Thoracic aorta (tissue), 2 donors: ENCODE results near the gene TSPAN2. TPM values are rescaled to one million over a fixed set of nuclear protein-coding genes. Genes with fewer than 3 reads are reported as not detected.

Source experiments
- ATAC-seq: fragments of 150-250 bp; one replicate; pipeline ENCODE4 v1.8.0; 2017; ENCODE audit warnings: low read depth; ENCODE audit not compliant: insufficient number of reproducible peaks, low FRiP score
- DNase-seq: peaks from one replicate; pipeline ENCODE4 v3.0.0-alpha.2; 2020; ENCODE audit warnings: low spot score
- H3K27ac ChIP-seq, 2 donors: fragments of 200-600 bp; sonication (generic); 1 replicate in 1 of 2; 2 replicates in 1 of 2; pipeline ENCODE4 v1.5.1; 2016; ENCODE audit warnings: mild to moderate bottlenecking in 2 of 2, moderate library complexity in 2 of 2
- H3K27me3 ChIP-seq: fragments of 200-600 bp; sonication (generic); replicated peaks from 2 replicates; pipeline ENCODE4 v1.6.0; 2016; ENCODE audit warnings: mild to moderate bottlenecking; ENCODE audit not compliant: insufficient read depth
- H3K36me3 ChIP-seq: fragments of 200-600 bp; sonication (generic); one replicate; pipeline ENCODE4 v1.5.1; 2016
- H3K4me1 ChIP-seq, 2 donors: fragments of 200-600 bp; sonication (generic); 1 replicate in 1 of 2; 2 replicates in 1 of 2; pipeline versions ENCODE4 v1.5.1 to v1.6.0; 2016; ENCODE audit warnings: low read depth in 2 of 2, mild to moderate bottlenecking in 1 of 2; ENCODE audit not compliant: control insufficient read depth in 1 of 2
- H3K4me3 ChIP-seq: fragments of 200-600 bp; sonication (generic); 2 replicates; pipeline ENCODE4 v1.5.1; 2016; ENCODE audit warnings: mild to moderate bottlenecking
- H3K9me3 ChIP-seq: fragments of 200-600 bp; sonication (generic); 2 replicates; pipeline ENCODE4 v1.5.1; 2016
- total RNA-seq, 2 donors: library from RNA; depleted of rRNA; stranded (reverse); fragments of >200 nt; gene quantifications; one replicate each; pipeline versions ENCODE4 v1.1.0 to v1.2.3, GENCODE V29; 2016
- TF ChIP-seq, protein P1 (sequence below): fragments of 200-600 bp; sonication (generic); IDR thresholded peaks from one replicate; pipeline ENCODE4 v1.5.1; 2019; ENCODE audit warnings: antibody characterized with exemption

TSPAN2 gene
- total RNA-seq, 2 donors from 2014 or later, result 26.2 to 34.3 TPM

GRCh38 chr1:115088115-115088778, 1.1 kb downstream of the TSPAN2 start:
- Histone ChIP-seq H3K27me3 (no peaks in the 10 kb centered on the region), H3K36me3 (no peaks in the 10 kb centered on the region), H3K4me1 (peaks cover 23 to 70% of the 10 kb centered on the region in 2 donors), H3K27ac (peak overlapping the region; percentile 96 to 99), H3K4me3 (peak overlapping the region; percentile 89), H3K9me3 (no peaks in the 10 kb centered on the region)
- TF ChIP-seq, protein P1, sequence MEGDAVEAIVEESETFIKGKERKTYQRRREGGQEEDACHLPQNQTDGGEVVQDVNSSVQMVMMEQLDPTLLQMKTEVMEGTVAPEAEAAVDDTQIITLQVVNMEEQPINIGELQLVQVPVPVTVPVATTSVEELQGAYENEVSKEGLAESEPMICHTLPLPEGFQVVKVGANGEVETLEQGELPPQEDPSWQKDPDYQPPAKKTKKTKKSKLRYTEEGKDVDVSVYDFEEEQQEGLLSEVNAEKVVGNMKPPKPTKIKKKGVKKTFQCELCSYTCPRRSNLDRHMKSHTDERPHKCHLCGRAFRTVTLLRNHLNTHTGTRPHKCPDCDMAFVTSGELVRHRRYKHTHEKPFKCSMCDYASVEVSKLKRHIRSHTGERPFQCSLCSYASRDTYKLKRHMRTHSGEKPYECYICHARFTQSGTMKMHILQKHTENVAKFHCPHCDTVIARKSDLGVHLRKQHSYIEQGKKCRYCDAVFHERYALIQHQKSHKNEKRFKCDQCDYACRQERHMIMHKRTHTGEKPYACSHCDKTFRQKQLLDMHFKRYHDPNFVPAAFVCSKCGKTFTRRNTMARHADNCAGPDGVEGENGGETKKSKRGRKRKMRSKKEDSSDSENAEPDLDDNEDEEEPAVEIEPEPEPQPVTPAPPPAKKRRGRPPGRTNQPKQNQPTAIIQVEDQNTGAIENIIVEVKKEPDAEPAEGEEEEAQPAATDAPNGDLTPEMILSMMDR, result no peak
- DNase-seq (no peak), ATAC-seq (no peak)

DNA sequence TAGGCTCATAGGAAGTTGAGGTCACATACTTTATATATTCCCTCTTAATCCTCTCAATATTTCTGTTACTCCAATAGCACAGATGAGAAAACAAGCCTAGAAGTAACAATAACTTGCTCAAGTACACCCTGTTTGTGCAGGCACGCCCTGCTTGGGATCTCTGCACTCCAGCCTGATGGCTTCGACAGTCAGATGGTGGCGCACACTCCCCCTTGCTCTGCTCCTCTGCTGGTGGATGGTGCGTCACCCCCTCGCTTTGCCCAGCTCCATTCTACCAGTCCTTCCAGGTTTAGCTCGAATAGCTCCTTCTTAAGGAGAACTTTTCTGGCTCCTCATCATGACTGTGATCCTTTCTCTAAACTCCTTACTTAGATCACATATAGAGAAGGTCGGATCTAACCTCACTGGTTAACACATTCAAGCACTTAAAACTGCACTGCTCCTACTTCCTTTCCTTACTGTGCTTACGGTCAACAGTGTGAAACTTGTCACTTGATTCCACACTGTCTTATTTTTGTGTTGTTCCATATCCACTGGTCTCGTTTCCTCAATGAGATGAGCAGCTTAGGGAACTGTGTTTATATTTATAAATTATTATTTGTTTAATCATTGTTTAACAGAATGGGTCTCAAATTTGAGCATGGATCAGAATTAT, 3.0 kb downstream of the TSPAN2 start:
- ATAC-seq, result no peak
- H3K4me3 ChIP-seq, result no peak overlapping the region
- peak overlapping the region; percentile 69 to 74 for H3K27ac ChIP-seq
- H3K4me1 ChIP-seq, result peaks cover 23 to 71% of the 10 kb centered on the region in 2 donors
- no peaks in the 10 kb centered on the region for H3K36me3 ChIP-seq
- no peak for DNase-seq
- H3K9me3 ChIP-seq, result no peaks in the 10 kb centered on the region
- H3K27me3 ChIP-seq, result no peaks in the 10 kb centered on the region
- TF ChIP-seq, protein P1, result no peak

DNA sequence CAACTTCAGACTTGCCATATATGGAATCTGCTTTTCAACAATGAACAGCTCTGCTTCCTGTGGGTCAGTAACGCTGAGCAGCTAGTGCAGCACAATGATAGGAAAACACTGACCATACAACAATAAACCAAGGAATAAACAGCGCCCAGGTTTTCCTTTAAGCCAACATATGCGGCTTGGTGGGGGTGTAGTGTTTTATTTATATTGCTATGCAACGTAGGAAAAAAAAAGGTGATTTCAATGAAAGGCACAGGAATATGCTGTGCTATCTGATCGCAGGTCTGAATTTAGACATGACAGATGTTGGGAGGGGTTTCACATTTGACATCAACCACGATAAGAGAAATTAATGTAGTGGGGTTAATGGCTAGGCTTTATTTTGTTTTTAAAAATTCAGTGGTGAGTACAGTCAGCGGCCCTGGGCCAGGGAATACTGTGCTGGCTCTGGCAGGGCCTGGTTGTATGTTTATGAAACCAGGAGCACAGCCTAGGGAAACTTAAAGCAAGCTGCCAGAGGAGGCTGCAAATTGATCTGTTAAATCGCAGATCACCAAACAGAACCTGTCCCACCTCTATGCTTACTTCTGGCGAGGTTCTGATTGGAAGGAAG, 4.3 kb downstream of the TSPAN2 start:
- Histone ChIP-seq H3K27ac (peak overlapping the region; percentile 69 to 74), H3K4me1 (peaks cover 23 to 59% of the 10 kb centered on the region in 2 donors), H3K4me3 (peak overlapping the region; percentile 33), H3K36me3 (no peaks in the 10 kb centered on the region), H3K27me3 (no peaks in the 10 kb centered on the region), H3K9me3 (no peaks in the 10 kb centered on the region)
- no peak for ATAC-seq
- DNase-seq, result no peak
- TF ChIP-seq, protein P1, result no peak

- Histone ChIP-seq H3K9me3 (no peaks in the 10 kb centered on the region), H3K27me3 (no peaks in the 10 kb centered on the region), H3K36me3 (no peaks in the 10 kb centered on the region), H3K4me1 (peaks cover 23 to 51% of the 10 kb centered on the region in 2 donors), H3K4me3 (no peak overlapping the region), H3K27ac (no peak overlapping the region)
- ATAC-seq, result no peak
- TF ChIP-seq, protein P1, result no peak
- no peak for DNase-seq
Observed at GRCh38 chr1:115082949-115083348, 6.4 kb downstream of the TSPAN2 start.

- no peak for DNase-seq
- H3K36me3 ChIP-seq, result no peaks in the 10 kb centered on the region
- H3K4me1 ChIP-seq, result peaks cover 21 to 51% of the 10 kb centered on the region in 2 donors
- no peak overlapping the region for H3K4me3 ChIP-seq
- H3K9me3 ChIP-seq, result no peaks in the 10 kb centered on the region
- ATAC-seq, result no peak
- no peak overlapping the region for H3K27ac ChIP-seq
- TF ChIP-seq, protein P1, result no peak
- no peaks in the 10 kb centered on the region for H3K27me3 ChIP-seq
Observed at GRCh38 chr1:115078708-115079107, 10.6 kb downstream of the TSPAN2 start.
